H1 (cell line): ENCODE data around the gene RAD51B.

Source experiments
- CEBPB ChIP-seq: IDR thresholded peaks from 2 replicates; pipeline ENCODE4 v1.6.1; 2012; ENCODE audit warnings: low read depth, low read length
- CTCF ChIP-seq, 3 experiments: IDR thresholded peaks; 1 replicate in 2 of 3; 2 replicates in 1 of 3; pipeline versions ENCODE4 v1.5.1 to v1.6.1; 2011; ENCODE audit warnings: low read length in 3 of 3, mild to moderate bottlenecking in 3 of 3, inconsistent platforms in 2 of 3, low read depth in 1 of 3, moderate library complexity in 1 of 3; ENCODE audit not compliant: insufficient read depth in 1 of 3; ENCODE audit errors: control extremely low read depth in 1 of 3
- EZH2 ChIP-seq: fragments of 200-600 bp; sonication (generic); IDR thresholded peaks from 2 replicates; pipeline ENCODE4 v1.7.1; 2012; ENCODE audit warnings: low read depth, mild to moderate bottlenecking, moderate library complexity, low read length, inconsistent platforms; ENCODE audit not compliant: severe bottlenecking
- MAX ChIP-seq: IDR thresholded peaks from 2 replicates; pipeline ENCODE4 v1.6.1; 2012; ENCODE audit warnings: inconsistent platforms
- SIN3A ChIP-seq, 2 experiments: IDR thresholded peaks in 1 of 2; conservative IDR thresholded peaks in 1 of 2; 2 replicates each; pipeline ENCODE4 v1.6.1; 2011 to 2012; ENCODE audit warnings: low read length in 2 of 2, improper control_type of control experiment in 1 of 2, low read depth in 1 of 2, mild to moderate bottlenecking in 1 of 2
- TAF1 ChIP-seq: IDR thresholded peaks from 2 replicates; pipeline ENCODE4 v1.6.1; 2011; ENCODE audit warnings: mild to moderate bottlenecking, low read depth, low read length

- TF ChIP-seq MAX (no peak), CEBPB (no peak), TAF1 (no peak), EZH2 (no peak), SIN3A (conservative IDR thresholded peaks at IDR 0.05 in 1 of 2, IDR thresholded peaks at IDR 0.05 in 1 of 2; ENCODE audit: low read depth in 1 of 2, low read length in 2 of 2) (no peak), CTCF (IDR thresholded peaks at IDR 0.05; ENCODE audit: control extremely low read depth in 1 of 3, insufficient read depth in 1 of 3, low read depth in 1 of 3, low read length in 3 of 3) (no peak)
Observed at GRCh38 chr14:68637106-68638021, 817.8 kb downstream of the RAD51B start.
